GM12874 (cell line): ENCODE measurements around the gene SMYD1.

Source experiments
- TF ChIP-seq, protein P1 (sequence below): IDR thresholded peaks from 2 replicates; pipeline ENCODE4 v1.5.1; 2011; ENCODE audit warnings: low read depth, mild to moderate bottlenecking, control low read depth, low read length, moderate library complexity; ENCODE audit not compliant: insufficient read depth

Gene SMYD1

DNA sequence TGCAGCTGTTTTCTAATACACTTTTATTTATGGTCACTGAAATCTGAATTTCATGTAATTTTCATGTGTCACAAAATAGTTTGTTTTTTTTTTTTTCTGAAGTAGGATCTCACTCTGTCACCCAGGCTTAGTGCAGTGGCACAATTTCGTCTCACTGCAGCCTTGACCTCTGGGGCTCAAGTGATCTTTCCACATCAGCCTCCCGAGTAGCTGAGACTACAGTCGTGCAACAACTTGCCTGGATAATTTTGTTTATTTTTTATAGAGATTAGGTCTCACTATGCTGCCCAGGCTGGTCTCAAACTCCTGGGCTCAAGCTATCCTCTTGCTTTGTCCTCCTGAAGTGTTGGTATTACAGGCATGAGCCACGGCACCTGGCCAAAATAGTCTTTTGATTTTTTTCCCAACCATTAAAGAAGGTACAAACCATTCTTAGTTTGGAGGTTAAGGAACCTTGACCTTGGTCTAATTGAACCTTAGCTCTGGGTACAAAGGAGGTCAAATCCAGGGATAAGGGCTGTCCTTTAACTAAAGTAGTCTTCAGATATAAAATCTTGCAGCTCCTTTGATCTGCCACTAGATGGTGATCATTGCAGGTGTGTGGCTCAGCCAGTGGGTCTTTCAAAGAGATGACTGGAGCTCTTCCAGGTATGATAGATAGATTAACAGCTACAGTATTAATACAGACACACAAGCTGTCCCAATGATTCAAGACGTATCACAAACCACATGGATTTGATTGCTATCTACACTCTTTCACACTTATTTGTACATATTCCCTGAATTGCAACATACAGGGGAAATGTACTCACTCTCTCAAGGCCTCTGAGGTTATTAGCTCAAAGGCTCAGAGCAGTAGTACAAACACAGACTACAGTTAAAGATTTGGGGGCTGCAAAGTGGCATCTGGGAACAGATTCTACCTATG, 7.4 kb upstream of the SMYD1 start:
- TF ChIP-seq, protein P1, sequence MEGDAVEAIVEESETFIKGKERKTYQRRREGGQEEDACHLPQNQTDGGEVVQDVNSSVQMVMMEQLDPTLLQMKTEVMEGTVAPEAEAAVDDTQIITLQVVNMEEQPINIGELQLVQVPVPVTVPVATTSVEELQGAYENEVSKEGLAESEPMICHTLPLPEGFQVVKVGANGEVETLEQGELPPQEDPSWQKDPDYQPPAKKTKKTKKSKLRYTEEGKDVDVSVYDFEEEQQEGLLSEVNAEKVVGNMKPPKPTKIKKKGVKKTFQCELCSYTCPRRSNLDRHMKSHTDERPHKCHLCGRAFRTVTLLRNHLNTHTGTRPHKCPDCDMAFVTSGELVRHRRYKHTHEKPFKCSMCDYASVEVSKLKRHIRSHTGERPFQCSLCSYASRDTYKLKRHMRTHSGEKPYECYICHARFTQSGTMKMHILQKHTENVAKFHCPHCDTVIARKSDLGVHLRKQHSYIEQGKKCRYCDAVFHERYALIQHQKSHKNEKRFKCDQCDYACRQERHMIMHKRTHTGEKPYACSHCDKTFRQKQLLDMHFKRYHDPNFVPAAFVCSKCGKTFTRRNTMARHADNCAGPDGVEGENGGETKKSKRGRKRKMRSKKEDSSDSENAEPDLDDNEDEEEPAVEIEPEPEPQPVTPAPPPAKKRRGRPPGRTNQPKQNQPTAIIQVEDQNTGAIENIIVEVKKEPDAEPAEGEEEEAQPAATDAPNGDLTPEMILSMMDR, result peak; percentile 61

DNA sequence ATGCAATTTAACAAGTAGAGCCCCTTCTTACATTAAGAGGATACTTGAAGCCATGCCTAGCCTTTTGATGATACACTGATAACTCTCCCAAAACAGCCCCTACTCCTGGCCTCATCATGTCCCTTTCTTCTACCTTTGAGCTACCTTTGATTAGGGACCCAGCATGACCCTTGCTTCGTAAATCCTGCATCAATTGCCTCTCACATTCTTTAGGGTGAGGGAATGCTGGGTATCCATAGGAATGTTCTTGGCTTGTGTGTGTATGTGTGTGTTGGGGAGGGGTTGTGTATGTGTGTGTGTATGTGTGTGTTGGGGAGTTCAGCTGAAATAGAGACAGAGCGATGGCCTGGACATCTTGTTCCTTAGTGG, 6.7 kb upstream of the SMYD1 start:
- TF ChIP-seq, protein P1, result no peak

DNA sequence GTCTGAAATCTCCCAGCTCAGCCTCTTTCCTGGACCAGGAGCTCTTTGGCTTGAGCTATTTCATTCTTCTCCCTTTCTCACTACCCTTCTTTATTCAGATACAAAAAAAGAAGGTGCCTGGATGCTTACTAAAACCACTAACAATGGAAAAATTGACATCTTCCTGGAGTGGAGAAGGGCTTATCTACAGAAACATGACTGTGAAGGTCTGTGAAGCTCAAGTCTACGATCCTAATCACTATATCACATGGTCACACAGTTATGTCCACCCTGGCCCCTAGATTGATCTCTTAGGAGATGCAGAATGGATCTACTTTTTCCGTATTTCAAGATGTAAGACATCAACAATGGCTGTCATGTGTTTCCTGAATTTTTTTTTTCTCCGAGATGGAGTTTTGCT, 6.3 kb upstream of the SMYD1 start:
- TF ChIP-seq, protein P1, result no peak

DNA sequence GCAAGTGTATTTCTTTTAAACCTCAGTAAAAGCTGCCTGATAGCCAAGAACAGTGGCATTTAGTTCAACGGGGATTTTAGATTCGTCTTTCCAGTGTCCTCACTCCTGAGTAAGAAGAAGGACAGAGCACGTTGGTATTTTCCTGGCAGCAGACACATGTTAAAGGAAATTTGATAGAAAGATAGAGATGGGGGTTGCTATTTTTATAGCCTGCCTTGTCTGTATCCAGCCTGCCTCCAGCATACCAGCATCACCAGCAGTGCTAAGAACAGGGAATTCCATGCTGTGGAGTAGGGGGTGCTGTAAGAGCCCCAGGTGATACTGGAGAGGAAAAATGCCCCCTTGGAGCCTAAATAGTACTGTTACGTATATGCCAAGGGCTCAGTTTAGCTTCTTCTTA, 1.1 kb upstream of the SMYD1 start:
- TF ChIP-seq, protein P1, result no peak

DNA sequence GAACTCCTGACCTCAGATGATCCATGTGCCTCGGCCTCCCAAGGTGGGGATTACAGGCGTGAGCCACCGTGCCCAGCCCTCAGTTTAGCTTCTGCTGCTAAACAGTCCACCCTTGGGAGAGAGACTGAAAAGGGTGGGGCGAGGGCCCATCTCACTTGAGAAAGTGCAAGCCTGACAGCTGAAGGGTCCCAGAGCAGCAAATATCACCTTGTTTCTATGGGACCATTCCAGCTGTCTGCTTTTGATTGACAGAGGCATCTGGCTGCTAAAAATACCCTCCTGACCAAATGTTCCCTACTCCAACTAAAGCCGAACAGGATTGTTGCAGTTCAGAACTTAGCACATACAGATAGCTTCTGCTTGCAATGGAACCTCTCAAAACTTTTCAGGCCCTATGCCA, 436 bp upstream of the SMYD1 start:
- TF ChIP-seq, protein P1, result no peak

DNA sequence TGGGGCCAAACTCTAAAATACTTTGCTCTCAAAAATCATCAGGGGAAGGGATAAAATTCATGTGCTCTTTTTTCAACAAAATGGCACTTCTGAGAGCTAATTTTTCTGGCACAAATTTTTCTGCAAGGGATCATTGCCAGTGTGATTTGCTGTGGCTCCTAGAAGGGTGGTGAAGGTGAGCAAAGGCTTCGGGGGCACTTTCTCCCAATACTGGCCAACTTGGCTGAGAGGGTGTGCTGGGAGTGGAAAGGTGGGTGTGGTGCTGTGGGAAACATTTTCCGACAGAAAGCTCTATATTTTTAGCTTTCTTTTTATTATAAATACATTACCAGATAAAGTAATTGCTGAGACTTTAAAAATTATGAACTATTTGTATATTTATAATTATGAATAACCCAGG, 419 bp downstream of the SMYD1 start:
- TF ChIP-seq, protein P1, result no peak

DNA sequence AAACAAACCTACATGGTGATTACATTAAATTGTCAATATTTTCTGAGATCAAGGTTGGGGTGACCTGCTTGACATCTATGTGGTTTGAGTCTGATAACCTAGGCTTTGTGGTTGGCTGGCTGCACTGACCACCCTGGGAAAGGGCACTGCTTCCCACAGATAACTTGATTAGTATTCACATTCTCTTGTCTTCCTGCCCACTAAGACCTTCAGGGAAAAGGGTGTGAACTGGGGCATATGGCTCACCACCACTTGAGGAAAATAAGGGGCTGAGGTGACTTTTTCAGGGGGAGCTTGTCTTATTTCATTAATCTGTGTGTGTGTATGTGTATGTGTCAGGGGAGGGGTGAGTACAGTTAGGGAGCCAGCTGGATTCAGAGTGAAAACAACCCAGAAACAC, 1.5 kb downstream of the SMYD1 start:
- TF ChIP-seq, protein P1, result no peak
